Peyer's patch (tissue), 4 donors: ENCODE data around the gene PPP4R4.

Experiments used
- CTCF ChIP-seq, 6 experiments: fragments of 450-650 bp in 4 of 6; fragments of 200-600 bp in 2 of 6; sonication (generic) in 1 of 6; IDR thresholded peaks; one replicate each; pipeline ENCODE4 v1.5.1; 2017 to 2019; ENCODE audit warnings: antibody characterized with exemption in 6 of 6, mild to moderate bottlenecking in 3 of 6, moderate library complexity in 1 of 6
- POLR2A ChIP-seq, 2 donors: fragments of 450-650 bp; IDR thresholded peaks; one replicate each; pipeline ENCODE4 v1.5.1; 2017; ENCODE audit warnings: antibody characterized with exemption in 2 of 2, mild to moderate bottlenecking in 2 of 2, moderate library complexity in 2 of 2

GRCh38 chr14:94173885-94174603 lies at the start of gene PPP4R4:
- TF ChIP-seq CTCF (IDR thresholded peaks at IDR 0.05) = no peak
- TF ChIP-seq POLR2A (IDR thresholded peaks at IDR 0.05) = no peak
